HG02588 (cell line): ENCODE measurements around the gene SMARCA4.
"Not testable (repeated sequence)": the region's sequence is repeated elsewhere in the genome, so short reads cannot be mapped to it uniquely, and the experiment has no call there.

Experiments used
- ATAC-seq: cut with Tn5 transposase; IDR thresholded peaks from one replicate; pipeline ENCODE4 v1.9.1; 2021; ENCODE audit warnings: mild to moderate bottlenecking, moderate library complexity; ENCODE audit not compliant: unreplicated experiment

Gene SMARCA4

DNA sequence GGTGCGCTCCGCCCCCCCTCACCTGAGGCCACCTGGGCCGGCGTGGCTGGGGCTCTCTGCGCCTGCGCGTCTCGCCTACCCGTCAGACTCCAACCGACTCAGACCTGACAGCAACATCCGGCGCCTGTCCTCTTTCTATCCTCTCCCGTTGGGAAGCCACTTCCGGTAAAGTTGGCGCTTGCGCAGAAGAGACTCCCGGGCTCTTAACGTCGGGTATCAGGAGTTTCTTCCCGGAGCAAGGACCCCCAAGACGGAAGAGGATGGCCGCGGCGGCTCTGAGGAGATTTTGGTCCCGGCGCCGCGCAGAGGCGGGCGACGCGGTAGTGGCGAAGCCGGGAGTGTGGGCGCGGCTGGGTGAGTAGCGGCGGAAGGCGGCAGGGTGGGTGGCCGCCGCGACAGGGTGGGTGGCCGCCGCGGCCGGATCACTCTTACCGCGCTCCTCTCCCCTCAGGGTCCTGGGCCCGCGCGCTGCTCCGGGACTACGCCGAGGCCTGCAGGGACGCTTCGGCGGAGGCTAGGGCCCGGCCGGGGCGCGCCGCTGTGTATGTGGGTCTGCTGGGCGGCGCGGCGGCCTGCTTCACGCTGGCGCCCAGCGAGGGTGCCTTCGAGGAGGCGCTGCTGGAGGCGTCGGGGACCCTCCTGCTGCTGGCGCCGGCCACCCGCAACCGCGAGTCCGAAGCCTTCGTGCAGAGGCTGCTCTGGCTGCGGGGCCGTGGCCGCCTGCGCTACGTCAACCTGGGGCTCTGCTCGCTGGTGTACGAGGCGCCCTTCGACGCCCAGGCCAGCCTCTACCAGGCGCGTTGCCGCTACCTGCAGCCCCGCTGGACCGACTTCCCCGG lies 32.0 kb upstream of the SMARCA4 start, which contains the start of the genes TIMM29 and YIPF2:
TSS of gene TIMM29 (plus strand) at position 249 of the 839 bp plus-strand sequence. CDS start at position 261, 12 bp downstream.
TSS of gene YIPF2 (minus strand) at position 77 of the 839 bp plus-strand sequence. CDS start 229 bp downstream, outside the sequence.
- peak; percentile 64 for ATAC-seq

DNA sequence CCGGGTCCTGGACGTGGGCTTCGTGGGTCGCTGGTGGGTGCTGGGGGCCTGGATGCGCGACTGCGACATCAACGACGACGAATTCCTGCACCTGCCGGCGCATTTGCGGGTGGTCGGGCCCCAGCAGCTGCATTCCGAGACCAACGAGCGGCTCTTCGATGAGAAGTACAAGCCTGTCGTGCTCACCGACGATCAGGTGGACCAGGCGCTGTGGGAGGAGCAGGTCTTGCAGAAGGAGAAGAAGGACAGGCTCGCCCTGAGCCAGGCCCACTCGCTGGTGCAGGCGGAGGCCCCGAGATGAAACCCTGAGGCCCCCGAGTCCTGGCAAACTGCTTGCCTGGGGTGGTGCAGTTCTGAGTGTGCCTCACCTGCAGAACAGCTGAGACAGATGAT lies 31.4 kb upstream of the SMARCA4 start:
- no peak for ATAC-seq

DNA sequence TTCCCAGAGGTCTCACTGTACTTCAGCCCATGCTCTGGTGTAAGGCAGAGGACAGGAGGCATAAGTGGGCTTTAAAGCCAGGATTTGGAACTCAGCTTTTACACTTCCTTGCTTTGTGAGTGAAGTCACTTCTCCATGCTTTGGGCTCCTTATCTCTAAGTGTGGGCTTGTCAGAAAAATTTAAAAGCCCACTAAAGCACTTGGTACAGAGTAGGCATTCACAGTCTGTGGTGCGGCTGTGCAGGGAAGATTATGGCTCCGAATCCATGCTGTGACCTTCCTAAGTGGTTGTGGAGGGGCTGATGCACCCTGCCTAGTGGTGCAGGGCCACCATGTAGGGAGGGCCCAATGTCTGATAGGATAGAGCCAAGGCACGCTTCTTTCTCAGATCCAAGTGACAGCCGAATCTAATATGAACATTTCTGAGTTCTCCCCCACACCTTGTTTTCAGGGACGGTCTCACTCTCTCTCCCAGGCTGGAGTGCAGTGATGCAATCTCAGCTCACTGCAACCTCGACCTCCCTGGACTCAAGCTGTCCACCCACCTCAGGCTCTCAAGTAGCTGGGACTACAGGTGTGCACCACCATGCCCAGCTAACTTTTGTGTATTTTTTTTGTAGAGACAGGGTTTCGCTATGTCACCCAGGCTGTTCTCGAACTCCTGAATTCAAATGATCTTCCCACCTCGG lies 25.3 kb upstream of the SMARCA4 start:
- ATAC-seq = no peak

DNA sequence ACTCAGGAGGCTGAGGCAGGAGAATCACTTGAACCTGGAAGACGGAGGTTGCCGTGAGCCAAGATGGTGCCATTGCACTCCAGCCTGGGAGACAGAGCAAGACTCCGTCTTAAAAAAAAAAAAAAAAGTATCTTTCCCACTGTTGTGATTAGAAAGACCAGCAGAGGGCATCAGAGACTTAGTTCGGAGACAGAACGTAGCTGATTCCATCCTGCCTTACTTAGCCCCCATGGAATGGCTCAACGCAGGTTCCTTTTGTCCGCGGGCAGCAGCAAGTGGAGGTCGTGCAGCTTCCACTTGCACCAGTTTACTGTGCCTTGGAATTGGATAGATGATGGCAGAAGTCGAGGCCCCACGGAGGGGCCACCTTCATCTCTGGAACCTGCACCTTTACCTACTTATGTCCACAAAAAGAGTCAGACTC lies 24.2 kb upstream of the SMARCA4 start:
- no peak for ATAC-seq

DNA sequence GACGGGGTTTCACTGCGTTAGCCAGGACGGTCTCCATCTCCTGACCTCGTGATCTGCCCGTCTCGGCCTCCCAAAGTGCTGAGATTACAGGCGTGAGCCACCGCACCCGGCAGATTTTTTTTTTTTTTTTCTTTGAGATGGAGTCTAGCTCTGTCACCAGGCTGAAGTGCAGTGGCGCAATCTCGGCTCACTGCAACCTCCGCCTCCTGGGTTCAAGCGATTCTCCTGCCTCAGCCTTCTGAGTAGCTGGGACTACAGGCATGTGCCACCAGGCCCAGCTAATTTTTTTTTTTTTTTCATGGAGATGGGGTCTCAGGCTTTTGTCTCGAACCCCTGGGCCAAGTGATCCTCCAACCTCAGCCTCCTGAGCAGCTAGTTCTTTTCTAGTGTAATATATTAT lies 19.2 kb upstream of the SMARCA4 start:
- not testable (repeated sequence) for ATAC-seq

DNA sequence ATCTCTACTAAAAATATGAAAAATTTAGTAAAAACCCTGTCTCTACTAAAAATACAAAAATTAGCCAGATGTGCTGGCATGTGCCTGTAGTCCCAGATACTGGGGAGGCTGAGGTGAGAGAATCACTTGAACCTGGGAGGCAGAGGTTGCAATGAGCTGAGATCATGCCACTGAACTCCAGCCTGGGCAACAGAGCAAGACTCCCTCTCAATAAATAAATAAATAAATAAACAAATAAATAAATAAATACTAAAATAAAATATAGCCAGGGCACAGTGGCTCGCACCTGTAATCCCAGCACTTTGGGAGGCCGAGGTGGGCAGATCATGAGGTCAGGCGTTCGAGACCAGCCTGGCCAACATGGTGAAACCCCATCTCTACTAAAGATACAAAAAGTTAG lies 17.4 kb upstream of the SMARCA4 start:
- not testable (repeated sequence) for ATAC-seq

DNA sequence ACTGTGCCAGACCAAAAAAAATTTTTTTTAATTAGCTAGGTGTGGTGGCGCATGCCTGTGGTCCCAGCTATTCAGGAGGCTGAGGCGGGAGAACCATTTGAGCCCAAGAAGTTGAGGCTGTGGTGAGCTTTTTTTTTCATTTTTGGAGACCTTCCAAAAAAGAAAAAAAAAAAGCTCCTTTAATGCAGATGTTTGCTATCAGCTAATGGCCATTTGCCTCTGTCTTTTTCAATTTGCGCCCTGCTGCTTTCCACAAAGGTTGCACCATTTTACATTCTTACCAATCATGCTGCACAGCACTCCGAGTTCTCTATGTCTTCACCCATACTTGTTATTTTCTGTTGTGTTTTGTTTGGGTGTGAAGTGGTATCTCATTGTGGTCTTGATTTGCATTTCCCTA lies 15.6 kb upstream of the SMARCA4 start:
- ATAC-seq = no peak

DNA sequence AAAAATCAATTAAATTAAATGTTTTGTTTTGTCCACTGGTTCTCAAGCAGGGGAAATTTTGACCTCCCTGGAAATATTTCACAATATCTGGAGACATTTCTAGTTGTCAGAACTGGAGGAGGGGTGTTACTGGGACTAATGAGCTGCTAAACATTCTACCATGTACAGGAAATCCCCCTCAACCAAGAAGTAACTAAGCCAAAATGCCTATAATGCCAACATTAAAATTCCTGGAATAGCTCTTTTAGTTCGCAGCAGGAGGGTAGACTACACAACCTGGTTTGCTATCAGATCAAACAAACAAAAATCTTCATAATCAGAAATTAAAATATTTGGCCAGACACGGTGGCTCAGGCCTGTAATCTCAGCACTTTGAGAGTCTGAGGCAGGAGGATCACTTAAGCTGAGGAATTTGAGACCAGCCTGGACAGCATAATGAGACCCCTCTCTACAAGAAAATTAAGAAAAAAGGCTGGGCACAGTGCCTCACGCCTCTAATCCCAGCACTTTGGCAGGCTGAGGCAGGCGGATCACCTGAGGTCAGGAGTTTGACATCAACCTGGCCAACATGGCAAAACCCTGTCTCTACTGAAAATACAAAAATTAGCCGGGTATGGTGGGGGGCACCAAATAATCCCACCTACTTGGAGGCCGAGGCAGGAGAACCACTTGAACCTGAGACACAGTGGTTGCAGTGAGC lies 13.7 kb upstream of the SMARCA4 start:
- no peak for ATAC-seq

DNA sequence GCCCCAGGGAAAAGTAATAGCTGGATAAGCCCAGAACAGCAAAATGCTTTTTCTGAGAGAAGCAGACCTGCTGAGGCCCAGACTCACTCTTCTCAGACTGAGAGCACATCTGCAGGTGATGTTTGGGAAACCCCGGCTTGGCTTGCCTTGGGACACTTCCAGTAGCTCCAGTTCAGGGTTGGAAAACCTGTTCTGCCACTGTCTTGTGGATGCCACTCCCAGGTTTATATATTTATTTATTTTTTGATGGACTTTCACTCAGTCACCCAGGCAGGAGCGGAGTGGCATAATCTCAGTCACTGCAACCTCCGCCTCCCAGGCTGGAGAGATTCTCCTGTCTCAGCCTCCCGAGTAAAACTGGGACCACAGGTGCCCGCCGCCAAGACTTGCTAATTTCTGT lies 8.0 kb upstream of the SMARCA4 start:
- ATAC-seq = no peak

DNA sequence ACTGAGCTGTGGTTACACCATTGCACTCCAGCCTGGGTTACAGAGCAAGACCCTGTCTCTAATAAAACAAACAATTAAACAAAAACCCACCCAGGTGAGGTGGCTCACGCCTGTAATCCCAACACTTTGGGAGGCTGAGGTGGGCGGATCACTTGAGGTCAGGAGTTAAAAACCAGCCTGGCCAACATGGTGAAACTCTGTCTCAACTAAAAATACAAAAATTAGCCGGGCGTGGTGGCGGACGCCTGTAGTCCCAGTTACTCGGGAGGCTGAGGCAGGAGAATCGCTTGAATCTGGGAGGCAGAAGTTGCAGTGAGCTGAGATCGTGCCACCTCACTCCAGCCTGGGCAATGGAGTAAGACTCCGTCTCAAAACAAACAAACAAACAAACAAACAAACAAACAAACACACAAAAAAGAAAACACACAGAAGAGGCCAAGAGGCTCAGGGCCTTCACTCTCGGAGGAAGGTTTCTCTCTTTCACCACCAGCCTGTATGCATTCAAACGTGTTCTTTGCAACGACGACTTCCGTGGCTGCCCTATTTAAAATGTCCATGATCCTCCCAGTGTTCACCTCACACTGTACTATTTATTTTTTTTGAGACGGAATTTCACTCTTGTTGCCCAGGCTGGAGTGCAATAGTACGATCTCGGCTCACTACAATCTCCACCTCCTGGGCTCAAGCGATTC lies 1.4 kb upstream of the SMARCA4 start:
- not testable (repeated sequence) for ATAC-seq

DNA sequence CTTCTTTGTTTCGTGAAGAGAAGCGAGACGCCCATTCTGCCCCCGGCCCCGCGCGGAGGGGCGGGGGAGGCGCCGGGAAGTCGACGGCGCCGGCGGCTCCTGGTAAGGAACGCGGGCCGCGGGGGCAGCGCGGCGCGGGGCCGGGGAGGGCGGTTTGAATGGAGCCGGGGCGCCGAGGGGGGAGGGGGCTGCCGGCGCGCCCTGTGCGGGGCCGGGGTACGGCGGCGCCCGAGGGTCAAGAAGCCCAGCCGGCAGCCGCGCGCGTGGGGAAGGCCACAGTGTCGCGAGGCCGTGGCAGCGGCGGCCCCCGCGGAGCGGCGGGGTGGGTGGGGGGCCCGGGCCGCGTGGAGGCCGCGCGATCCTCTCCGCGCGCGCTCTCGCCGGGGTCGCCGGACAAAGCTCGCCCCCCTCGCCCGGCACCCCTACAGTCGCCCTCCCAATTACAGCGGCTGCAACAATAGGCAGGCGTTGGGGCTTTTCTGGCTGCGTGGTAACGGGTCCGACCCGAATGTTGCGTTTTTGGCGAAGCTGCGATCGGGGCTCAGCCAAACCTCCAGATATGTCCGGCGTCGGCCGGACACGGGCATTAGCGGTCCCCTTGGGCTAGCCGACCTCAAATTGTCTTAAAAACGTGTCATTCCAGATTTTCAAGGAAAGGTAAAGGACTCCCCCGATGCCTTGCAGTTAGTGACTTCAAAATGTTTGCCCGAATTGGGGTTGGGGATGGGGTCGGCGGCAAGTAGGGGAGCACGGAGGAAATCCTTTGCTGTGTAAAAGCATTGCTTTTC lies 437 bp downstream of the SMARCA4 start:
- ATAC-seq = peak; percentile 37

DNA sequence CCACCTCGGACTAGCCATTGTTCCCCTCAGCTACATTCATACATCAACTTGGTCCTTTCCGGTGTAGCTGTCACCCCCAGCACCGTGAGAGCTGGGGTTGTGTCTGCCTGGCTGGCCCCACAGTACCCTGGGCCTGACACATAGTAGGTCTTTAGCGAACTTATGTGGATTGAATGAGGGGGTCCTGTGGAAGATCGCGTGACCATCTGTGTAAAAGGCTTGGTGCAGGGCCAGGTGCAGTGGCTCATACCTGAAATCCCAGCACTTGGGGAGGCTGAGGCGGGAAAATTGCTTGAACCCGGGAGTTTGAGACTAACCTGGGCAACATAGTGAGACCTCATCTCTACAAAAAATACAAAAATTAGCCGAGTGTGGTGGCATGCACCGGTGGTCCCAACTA lies 2.0 kb downstream of the SMARCA4 start:
- ATAC-seq = no peak

DNA sequence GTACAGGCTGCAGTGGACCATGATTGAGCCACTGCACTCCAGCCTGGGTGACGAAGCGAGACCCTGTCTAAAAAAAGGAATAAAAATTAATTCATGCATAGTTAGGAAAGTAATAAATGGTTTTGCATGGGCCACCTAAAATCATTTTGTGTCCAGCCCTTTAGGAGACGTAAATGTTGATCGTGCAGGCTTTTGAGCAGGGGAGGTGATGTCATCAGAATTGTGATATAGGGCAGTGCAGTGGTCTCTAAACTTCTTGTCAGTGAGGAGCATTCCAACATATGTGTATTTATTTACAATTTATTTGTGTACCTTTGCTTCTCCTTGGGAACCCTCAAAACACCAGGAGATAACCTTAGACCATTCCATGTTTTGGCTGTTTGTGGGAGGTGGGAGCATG lies 3.0 kb downstream of the SMARCA4 start:
- ATAC-seq = no peak

DNA sequence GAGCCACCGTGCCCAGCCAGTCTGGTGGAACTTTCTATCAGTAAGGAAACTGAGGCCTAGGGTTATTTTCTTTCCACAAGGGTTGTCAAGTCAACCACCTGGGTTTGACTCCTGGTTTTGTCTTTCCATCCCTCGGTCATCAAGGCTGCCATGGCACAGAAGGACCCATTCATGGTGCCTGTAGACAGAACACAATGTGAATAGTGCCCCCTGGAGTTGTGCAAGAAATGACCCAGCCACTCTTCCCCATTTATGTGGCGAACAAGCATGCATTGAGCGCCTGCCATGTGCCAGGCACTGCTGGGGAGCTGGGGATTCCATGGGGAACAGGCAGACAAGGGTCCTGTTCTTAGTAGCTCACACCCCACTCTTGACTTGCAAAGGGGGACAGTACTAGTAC lies 4.1 kb downstream of the SMARCA4 start:
- no peak for ATAC-seq

DNA sequence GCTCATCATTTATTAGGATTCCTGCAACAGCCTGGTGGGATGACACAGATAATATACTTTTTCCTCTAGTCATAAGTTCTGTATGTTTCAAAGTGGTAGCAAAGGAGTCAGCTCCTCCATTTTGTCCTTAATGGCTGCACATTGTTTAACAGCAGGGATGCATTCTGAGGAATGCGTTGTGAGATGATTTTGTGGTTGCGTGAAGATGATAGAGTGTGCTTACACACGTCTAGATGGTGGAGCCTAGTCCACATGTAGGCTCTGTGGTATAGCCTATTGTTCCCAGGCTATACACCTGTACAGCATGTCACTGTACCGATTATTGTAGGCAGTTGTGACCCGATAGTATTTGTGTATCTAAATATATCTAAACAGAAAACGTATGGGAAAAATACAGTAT lies 4.6 kb downstream of the SMARCA4 start:
- ATAC-seq = no peak

DNA sequence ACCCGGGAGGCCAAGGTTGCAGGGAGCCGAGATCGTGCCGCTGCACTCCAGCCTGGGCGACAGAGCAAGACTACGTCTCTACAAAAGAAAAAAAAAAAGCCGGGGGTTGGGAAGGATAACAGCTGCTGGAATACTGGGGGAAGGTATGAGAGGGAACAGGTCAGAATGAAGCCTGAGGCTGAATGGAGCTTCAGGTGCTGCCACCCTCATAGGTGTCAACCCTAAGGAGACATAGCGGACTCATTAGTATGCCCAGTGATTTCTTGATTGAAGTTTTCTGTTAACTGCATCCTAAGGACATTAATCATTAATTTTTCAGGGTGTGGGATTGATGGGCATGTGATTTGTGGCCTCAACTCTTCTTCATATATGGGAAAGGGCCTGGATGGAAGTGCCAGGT lies 6.0 kb downstream of the SMARCA4 start:
- no peak for ATAC-seq

DNA sequence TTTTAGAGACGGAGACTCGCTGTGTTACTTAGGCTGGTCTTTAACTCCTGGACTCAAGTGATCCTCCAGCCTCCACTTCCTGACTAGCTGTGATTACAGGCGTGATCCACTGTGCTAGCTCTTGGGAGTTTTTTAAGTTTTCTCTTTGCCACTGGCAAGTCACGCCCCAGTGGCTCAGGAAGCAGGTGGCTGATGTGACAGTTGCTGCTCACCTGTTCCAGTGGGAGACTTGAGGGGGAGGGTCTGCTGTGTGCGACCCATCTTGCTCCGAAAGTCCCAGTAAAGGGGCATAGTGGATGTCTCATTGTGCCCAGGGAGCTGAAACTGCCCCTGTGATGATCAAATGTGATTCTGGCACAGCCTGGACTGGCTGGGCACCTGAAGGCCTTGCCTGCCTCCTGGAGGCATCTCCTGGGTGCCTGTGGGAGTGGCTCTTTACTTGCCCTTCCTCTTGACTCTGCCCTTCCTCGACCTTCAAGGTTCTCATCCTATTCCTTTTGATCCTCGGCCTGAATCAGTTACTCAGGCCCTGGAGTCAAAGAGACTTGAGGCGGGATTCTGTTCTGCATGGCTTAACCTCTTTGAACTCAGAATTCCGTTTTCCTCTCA lies 7.8 kb downstream of the SMARCA4 start:
- ATAC-seq = no peak

DNA sequence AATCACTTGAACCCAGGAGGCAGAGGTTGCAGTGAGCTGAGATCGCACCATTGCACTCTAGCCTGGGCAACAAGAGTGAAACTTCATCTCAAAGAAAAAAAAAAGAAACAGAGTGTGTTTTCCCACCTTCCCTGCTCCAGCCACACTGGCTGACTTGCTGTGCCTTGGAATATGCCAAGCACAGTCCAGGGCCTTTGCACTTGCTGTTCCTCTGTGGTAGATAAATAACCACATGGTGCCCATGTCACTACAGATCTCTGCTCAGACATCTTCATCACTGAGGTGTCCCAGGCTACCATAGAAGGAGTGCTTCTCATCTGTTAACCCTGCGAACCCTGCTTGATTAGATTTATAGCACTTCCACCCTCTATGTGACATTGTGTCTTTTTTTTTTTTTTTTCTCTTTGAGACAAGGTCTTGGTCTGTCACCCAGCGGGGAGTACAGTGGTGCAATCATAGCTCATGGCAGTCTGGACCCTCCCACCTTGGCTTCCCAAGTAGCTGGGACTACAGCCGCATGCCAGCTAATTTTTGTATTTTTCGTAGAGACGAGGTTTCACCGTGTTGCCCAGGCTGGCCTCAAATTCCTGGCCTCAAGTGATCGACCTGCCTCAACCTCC lies 10.4 kb downstream of the SMARCA4 start:
- ATAC-seq = no peak
